GM21367 (cell line): ENCODE data around the gene DNMT3A.

Source experiments
- ATAC-seq: cut with Tn5 transposase; IDR thresholded peaks from one replicate; pipeline ENCODE4 v1.9.1; 2021; ENCODE audit not compliant: unreplicated experiment

Gene DNMT3A

GRCh38 chr2:25307949-25308557, 33.7 kb downstream of the DNMT3A start:
- no peak for ATAC-seq

DNA sequence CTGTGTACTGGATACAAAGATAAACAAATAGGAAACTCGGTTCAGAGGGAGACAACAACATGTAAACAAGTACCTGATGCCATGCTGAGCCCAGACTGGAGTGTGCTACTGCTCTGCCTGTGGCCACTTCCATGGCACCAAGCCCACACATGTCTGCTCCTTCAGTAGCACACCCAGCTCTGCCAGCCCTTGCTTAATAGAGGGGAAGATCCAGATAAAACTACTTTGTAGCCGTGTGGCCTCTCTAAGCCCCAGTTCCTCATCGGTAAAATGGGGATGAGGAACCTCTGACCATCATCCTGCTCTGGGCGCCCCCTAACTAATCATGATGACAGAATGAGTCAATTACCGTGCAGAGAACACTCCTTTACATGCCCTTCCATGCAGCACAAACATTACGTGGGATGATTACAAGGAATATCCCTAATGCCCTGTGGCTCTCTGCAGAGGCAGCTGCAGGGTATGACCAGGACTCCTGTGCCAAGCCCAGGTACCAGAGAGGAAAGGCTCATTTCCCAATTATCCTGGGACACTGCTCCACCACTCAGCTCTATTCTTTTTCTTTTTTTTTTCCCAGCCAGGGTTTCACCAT, 34.9 kb downstream of the DNMT3A start:
- no peak for ATAC-seq

DNA sequence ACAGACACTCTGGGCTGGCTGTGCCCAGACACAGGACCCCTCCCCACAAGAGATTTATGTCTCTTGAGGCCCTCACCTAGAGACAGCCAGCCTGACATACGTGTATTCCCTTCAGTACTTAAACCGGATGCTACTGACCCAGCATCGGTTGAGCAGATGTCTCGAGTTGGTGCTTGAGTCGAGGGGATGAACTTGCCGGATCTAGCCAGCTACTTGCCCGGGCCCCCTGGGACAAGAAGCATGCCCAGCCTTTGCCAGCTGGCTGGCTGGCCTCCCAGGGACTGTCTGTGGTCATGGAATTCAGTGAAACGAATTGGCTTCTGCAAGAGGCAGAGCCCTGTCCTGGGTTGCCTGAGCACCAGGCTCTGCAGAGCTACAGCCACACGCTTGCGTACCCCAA, 36.0 kb downstream of the DNMT3A start:
- ATAC-seq, result no peak

GRCh38 chr2:25304826-25305596, 36.7 kb downstream of the DNMT3A start:
- no peak for ATAC-seq

DNA sequence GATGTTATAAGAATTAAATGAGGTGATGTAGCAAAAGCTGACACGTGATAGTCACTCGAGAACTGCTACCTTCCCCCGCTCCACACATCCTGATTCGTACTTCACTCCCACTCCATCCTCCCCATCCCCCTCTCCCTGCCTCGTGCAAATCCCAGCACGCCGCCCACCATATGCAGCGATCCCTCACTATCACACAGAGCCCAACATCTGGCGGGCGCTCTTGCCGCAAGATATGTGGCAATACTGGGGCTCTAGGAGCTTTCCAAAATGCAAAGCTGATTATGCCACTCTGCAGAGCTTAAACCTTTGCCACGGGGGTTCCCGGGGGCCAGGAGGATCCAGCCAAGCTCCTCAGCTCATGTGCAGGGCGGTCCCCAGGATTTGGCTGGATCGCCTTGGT, 37.4 kb downstream of the DNMT3A start:
- no peak for ATAC-seq

DNA sequence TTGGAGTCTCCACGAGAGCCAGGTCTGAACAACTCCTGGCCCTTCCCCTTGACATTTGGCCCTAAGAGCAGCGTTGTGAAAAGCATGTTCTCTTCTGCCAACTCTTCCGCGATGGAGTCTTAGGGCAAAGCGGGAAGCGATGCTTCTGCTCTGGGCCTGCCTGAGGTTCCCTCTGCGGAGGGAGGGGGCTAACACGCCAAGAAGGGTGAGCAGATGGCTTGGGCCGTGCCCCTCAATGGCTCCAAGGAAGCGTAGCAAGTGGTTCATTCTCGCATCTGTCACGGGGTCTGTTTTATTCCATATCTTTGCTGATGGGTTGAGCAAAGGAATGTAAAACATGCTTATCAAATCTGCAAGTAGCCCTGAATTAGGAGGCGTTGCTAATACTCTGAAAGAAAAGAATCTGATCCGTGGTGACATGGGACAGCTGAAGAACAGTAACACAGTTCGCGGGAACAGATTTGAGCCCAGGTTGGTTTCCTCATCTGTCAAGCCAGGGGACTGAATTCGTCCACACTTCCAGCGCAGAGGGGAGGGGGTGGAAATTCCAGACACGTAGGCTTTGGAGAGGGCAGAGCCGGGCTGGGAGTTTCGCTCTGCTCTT, 38.0 kb downstream of the DNMT3A start:
- no peak for ATAC-seq

- ATAC-seq, result no peak
These were observed 38.9 kb downstream of the DNMT3A start for GRCh38 chr2:25302758-25303375.

DNA sequence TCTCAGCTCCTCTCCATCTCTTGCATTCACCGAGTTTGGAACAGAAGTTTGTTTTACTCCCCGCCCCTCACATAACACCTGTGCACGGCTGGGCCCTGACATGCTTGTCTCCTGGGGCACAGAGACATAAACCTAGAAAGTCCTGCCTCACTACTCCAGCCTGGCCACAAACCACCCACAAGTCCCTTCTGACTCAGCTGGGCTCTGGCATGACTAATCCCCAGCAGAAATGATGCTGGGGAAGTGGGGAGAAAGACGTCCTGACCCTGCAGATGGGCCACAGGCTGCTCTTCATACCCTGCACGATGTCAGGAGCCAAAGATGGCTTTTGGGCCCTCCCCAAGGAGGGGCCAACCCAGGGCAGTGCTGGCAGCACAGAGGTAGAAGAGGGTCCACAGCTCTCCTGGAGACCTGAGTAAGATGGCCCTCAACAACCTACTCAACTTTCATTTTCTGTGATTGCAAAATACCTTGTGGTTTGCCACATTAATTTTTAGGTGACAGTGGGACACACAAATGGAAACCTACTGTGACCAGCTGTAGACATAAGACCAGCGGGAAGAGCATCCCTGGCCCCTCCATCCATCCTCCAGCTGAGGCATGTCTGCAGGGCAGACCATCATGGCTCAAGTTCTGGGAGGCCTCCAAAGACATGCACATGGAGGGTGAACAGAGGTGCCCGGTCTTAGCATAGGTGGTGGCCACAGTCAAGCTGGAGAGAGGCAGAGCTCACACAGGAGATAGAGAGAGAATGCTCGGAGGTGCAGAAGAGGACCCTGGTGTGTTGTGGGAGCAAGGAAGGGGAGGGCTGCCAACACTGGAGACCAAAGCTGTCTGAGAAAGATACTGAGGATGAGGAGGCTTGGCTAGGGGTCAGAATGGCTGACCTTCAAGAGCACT, 40.0 kb downstream of the DNMT3A start:
- peak; percentile 90 for ATAC-seq

- ATAC-seq, result no peak
These were observed 41.7 kb downstream of the DNMT3A start for GRCh38 chr2:25300001-25300400.

GRCh38 chr2:25298776-25299431, 42.8 kb downstream of the DNMT3A start:
- no peak for ATAC-seq

- no peak for ATAC-seq
These were observed 44.0 kb downstream of the DNMT3A start for GRCh38 chr2:25297738-25298137.

DNA sequence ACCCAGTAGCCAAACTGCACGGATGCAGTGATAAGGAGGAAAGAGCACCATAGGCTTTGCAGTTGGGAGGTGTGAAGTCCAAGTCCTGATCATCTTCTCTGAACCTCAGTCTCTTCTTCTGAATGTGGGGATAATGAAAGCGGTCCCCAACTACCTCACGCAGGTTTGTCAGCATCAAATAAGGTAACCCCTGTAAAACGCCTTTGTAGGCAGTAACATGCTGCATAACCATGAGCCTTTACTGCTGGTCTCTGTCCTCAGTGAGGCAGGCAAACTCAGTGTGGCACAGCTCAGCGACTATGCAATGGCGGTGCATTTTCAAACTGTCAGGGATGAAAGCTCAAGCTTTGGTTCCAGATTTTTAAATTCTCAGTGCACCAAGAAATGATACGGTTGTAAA, 46.1 kb downstream of the DNMT3A start:
- ATAC-seq, result no peak

DNA sequence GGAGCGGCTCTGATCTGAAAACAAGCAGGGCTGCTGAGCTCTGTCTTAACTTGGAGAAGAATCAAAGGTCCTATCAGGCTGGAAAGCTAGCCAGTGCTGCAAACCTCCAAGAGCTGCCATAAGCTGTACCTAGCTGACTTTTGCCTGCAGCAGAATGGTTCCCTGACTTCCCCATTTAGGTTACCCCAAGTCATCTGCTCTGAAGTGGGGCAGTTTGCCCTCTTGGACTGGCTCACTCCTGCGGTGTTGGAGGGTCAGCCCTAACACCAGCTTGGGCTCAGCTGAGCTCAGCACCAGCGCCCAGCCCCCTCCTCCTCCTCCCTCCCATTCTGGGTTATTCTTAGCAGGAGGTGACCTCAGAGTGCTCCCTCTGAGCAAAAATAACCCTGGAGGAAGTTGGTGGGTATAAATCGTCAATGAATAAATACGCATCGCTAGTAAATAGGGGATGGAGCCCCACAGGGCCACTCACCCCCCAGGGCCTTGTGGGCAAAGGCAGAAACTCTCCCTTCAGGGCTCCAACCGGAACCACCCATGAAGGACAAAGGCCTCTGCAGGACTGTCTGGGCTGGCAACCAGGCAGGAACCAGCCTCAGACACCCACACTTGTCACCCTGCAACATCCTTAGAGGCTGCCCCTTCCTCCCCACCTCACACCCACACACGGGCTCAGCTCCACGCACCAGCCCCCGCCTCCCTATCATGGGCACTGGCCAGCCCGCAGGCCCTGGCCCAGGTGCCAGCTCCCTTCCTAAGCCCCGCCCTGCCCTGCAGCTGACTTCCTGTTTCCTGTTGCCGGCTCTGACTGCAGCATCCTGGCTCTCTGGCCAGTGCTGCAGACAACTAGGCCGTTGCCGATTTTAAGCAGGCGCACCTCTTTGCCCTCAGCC, 46.9 kb downstream of the DNMT3A start:
- peak; percentile 77 for ATAC-seq

DNA sequence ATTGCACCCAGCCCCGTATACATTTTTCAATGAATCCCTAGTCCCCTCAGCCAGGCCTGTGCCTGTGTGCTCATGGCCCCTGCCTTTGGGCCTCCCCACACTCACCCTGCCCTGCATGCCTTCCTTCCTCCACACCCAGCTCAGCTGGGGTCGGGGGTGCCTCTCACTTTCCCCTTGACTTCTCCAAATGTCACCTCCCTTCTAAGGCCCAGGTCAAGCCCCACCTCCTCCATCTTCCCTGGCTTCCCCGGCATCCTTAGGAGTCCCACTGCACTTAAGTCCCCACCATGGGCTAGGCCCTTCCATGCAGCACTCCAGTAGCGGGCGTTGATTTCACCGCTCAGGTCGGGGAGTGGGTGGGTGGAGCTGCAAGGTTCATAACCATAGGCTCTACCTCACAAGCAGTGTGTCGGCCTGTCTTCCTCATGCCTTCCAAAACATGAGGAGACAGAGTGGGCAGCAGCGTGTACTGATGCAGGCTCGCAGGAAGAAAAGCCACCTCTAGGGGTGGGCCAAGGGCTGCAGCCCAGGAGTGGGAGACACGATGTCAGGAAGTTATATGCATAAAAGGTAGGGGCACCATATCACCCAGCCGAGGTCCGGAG, 47.7 kb downstream of the DNMT3A start:
- ATAC-seq, result no peak

DNA sequence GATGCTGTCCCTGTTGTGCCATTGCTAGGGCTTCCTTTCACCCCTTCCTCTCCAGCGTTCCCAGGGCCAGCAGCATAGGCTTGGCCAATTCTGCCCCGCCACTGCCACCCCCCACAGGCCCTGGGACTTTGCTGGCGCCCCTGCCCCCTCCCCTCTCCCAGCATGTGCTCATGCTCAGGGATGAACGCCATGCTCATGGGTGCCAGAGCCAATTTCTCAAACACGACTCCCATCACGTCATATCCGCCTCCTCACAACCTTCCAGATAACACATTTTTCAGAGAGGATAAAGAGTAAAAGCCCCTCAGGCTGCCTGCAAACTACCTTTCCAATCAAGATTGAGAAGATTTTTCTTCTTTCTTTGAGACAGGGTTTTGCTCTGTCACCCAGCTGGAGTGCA, 48.6 kb downstream of the DNMT3A start:
- no peak for ATAC-seq

DNA sequence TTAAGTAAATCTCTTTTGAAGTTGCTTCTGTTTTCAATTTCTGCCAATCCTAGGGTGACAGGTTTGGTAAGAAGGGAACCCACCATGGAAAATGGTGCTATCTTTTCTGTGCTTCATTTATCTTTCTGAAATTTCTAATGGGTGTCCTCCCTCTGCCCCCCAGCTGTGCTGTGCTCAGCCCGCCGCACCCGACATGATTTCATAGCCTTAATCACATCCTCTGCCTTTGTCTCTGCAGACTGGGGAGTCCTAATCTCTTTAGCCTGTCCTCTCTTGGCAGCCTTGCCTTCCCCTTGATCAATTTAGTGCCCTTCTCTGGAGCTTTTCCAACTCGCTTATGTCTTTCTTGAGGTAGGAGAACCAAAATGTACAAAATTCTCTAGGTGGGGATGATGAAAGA, 49.3 kb downstream of the DNMT3A start:
- no peak for ATAC-seq

DNA sequence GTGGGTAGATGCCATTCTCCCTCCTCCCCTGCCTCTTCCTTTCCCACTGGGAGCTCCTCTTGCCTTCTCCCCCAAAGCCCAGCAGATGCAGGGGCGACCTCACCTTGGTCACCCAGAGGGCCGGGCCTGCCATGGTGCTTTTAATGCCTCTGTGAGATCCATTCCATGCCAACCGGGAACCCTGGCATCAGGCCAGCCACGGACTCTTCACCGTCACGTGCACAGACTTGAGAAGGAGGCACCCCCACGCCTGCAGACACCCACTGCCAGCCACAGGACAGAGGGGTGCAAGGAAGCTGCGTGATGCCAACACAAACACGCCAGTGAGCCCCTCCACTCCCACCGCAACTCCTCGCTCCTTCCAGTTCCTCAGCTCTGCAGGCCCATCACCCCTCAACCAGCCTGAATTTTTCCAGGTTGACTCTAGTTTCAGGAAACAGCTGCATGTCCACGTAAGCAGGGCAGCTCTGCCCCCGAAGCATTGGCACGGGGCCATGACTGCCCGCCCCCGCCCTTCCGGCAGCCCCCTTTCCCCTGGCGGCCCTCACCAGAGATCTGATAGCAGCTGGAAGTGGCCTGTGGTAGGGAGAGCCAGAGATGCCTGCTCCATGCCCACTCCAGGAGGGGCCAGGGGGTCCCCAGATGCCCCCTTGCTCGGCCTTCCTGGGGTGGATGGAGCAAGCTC, 50.8 kb downstream of the DNMT3A start:
- no peak for ATAC-seq
